Measurements from ENCODE around the gene GATD1. TPM values are rescaled to one million over a fixed set of nuclear protein-coding genes. Genes with fewer than 3 reads are reported as not detected.

Gene GATD1
- total RNA-seq, 1 donor from 2014 or later = 94.9 TPM

DNA sequence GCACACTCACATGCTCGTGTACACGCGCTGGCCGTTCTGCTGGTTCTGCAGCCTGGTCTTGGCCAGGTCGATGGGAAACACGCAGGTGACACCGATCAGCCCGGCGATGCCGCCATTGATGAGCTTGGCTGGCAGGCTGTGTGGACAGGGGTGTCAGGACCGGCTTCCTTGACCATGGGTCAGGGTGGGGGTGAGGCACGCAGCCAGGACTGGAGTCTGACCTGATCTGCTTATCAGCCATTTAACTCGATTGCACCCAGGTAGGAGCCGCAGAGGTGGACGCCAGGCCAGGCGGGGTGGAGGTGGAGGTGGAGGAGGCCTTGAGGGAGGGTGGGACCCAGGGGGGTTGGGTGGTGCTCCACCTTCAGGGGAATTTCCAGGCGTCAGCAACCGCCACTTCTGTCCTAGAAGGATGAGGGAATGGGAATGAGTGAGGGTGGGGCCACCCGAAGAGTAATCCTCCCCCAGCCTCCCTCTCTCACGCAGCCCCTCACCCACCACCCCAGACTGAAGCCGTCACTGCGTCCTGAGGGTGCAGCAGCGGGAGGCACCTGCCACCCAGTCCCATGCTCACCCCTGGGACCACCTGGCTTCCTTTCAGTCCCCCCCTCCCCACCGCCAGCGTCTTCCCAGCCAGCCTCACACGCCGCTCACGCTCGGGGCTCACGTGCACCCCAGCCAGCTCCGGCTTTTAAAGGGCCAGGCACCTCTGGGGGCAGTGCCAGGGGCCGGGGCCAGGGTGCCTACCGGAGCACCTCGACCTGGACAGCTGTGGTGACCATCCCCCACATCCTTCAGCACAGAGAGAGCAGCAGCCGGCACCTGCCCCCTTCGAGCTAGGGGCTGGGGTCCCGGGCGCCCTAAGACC is 17.7 kb upstream of the GATD1 start:
- DNase-seq (ENCODE audit: low read depth, low spot score) = no peak

DNA sequence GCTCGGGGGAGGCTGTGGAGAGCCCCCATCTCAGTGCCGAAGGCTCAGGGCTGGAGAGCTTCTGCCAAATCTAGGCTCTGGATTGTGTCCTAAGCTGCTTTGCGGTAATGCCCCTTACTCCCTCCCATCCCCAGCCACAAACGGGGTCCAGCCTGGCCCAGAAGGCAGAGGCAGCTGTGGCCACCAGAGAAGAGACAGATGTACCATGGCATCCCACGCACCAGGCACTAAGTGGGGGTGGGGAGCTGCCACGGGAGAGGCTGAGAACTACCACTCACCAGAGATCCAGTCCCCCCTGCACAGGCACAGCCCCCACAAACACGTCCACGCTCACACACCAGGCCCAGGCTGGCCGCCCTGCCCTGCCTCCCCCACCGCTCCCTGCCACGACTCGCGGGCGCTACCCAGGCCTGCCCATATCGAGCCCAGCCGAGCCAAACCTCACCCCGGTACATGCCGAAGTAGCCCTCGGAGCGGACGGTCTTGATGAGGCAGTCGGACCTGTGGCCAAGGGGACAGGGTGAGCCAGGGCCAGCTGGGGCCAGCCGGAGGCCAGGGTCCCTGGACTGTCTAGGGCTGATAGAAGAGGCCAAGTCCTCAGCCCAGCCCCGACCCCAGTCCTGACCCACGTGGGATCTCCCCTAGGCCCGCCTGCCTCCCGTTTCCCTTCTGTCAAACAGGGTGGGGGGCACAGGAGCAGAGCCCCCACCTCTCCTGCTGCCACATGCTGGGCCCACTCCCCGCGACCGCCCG is 16.9 kb upstream of the GATD1 start:
- no peaks in the 10 kb centered on the region for H3K36me3 Mint-ChIP-seq (ENCODE audit: low read depth)
- H3K27ac Mint-ChIP-seq (ENCODE audit: unreplicated experiment) = no peak overlapping the region
- TF ChIP-seq, protein P1, sequence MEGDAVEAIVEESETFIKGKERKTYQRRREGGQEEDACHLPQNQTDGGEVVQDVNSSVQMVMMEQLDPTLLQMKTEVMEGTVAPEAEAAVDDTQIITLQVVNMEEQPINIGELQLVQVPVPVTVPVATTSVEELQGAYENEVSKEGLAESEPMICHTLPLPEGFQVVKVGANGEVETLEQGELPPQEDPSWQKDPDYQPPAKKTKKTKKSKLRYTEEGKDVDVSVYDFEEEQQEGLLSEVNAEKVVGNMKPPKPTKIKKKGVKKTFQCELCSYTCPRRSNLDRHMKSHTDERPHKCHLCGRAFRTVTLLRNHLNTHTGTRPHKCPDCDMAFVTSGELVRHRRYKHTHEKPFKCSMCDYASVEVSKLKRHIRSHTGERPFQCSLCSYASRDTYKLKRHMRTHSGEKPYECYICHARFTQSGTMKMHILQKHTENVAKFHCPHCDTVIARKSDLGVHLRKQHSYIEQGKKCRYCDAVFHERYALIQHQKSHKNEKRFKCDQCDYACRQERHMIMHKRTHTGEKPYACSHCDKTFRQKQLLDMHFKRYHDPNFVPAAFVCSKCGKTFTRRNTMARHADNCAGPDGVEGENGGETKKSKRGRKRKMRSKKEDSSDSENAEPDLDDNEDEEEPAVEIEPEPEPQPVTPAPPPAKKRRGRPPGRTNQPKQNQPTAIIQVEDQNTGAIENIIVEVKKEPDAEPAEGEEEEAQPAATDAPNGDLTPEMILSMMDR (conservative IDR thresholded peaks at IDR 0.05) = no peak
- peak overlapping the region; percentile 66 for H3K4me3 Mint-ChIP-seq
- DNase-seq (ENCODE audit: low read depth, low spot score) = no peak
- no peaks in the 10 kb centered on the region for H3K27me3 Mint-ChIP-seq (ENCODE audit: low read depth)
- peaks cover 15% of the 10 kb centered on the region for H3K4me1 Mint-ChIP-seq
- no peaks in the 10 kb centered on the region for H3K9me3 Mint-ChIP-seq

More for the DNA sequence above, 17.7 kb upstream of the GATD1 start:
- peaks cover 15% of the 10 kb centered on the region for H3K4me1 Mint-ChIP-seq
- H3K36me3 Mint-ChIP-seq (ENCODE audit: low read depth) = no peaks in the 10 kb centered on the region
- peak overlapping the region; percentile 78 for H3K4me3 Mint-ChIP-seq
- H3K27me3 Mint-ChIP-seq (ENCODE audit: low read depth) = no peaks in the 10 kb centered on the region
- H3K27ac Mint-ChIP-seq (ENCODE audit: unreplicated experiment) = peak overlapping the region; percentile 43
- TF ChIP-seq, protein P1 (conservative IDR thresholded peaks at IDR 0.05) = no peak
- no peaks in the 10 kb centered on the region for H3K9me3 Mint-ChIP-seq

DNA sequence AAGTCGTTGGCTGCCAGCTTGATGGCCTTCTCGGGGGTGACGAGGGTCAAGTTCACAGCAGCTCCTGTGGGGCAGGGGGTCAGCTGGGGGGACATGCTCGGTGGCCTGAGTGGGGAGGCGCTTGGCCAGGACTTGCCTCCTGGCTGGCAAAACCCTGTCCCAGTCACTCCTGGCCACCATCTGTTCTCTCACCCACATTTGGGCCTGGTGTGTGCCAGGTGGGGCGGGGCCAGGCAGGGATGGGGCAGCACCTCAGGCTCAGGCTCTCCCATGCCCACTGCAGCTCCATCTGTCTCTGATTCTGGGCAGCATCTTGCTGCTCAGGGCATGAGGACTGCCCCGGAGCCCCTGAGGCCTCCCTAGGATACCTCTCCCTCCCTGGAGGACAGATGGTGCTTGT is 16.3 kb upstream of the GATD1 start:
- TF ChIP-seq, protein P1 (conservative IDR thresholded peaks at IDR 0.05) = no peak
- Mint-ChIP-seq H3K9me3 (no peaks in the 10 kb centered on the region), H3K27ac (ENCODE audit: unreplicated experiment) (no peak overlapping the region), H3K36me3 (ENCODE audit: low read depth) (no peaks in the 10 kb centered on the region), H3K4me1 (peaks cover 15% of the 10 kb centered on the region), H3K4me3 (peak overlapping the region; percentile 66), H3K27me3 (ENCODE audit: low read depth) (no peaks in the 10 kb centered on the region)
- no peak for DNase-seq (ENCODE audit: low read depth, low spot score)

DNA sequence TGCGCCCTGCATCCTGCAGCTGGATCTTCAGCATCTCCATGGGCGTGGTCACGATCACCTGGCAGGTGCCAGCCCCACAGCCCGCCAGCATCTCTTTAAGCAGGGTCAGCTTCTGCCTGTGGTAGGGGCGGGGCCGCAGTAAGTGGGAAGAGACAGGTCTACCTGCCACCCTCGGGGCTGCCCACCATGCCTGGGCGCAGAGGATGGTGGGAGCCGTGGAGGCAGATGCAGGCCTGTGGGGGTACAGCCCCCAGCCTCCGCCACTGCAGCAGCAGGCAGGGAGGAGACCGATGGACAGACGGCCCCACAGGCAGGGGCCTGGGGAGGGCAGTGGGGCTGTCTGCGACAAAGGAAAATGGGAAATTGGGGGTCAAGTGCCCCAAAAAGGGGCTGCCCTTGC is 15.6 kb upstream of the GATD1 start:
- Mint-ChIP-seq H3K36me3 (ENCODE audit: low read depth) (no peaks in the 10 kb centered on the region), H3K27ac (ENCODE audit: unreplicated experiment) (no peak overlapping the region), H3K4me1 (peaks cover 15% of the 10 kb centered on the region), H3K4me3 (no peak overlapping the region), H3K9me3 (no peaks in the 10 kb centered on the region), H3K27me3 (ENCODE audit: low read depth) (no peaks in the 10 kb centered on the region)
- TF ChIP-seq, protein P1 (conservative IDR thresholded peaks at IDR 0.05) = no peak
- no peak for DNase-seq (ENCODE audit: low read depth, low spot score)

DNA sequence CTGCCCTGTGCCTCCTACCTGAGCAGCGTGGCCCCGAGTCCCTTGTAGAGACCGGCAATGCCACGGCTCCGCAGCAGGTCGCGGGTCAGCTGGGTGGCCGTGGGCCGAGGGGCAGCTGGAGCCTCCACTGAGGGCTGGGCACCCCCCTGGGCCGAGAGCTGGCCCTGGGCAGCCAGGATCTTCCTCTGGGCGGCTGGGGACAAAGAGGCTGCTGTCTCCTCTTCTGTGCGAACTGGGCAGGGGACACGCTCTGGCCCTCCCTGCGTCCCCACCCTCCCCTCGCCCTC is 15.2 kb upstream of the GATD1 start:
- no peak overlapping the region for H3K4me3 Mint-ChIP-seq

More for the DNA sequence above, 15.2 kb upstream of the GATD1 start:
- TF ChIP-seq, protein P1 (conservative IDR thresholded peaks at IDR 0.05) = no peak
- Mint-ChIP-seq H3K27me3 (ENCODE audit: low read depth) (no peaks in the 10 kb centered on the region), H3K36me3 (ENCODE audit: low read depth) (no peaks in the 10 kb centered on the region), H3K27ac (ENCODE audit: unreplicated experiment) (no peak overlapping the region), H3K4me1 (peaks cover 15% of the 10 kb centered on the region), H3K9me3 (no peaks in the 10 kb centered on the region)
- DNase-seq (ENCODE audit: low read depth, low spot score) = no peak
